ENCODE results near the gene KLHL1.

DNA sequence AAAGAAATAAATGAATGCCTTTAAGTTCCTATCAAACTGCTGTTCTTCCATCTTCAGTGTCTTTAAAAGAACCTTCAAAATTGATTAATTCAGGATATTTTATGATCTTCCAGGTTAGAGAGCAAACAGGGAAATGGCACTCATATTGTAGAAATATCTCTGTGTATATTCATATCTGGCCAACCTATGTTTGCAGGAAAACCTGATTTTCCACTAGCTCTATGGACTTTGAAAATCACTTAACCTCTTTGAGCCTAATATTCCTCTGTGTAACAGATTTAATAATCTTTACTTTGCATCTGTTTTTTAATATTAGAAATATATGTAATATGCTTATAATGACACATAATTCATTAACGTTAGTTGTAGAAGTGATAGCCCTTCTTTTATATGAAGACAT lies 228.3 kb downstream of the KLHL1 start:
- TF ChIP-seq JUND (IDR thresholded peaks at IDR 0.05) = no peak
- no peak for TF ChIP-seq FOXJ3 (CRISPR knock-in tag; IDR thresholded peaks at IDR 0.05)
